Kidney (tissue), 14 donors: ENCODE data around the gene LDLRAD3. TPM values are rescaled to one million over a fixed set of nuclear protein-coding genes. Genes with fewer than 3 reads are reported as not detected.

ENCODE experiments used
- DNase-seq, 5 donors: peaks; one replicate each; pipeline ENCODE4 v3.0.0-alpha.2; 2013 to 2020
- FAIRE-seq: peaks from 2 replicates; lab custom pipeline; 2012; peaks lifted over from hg19 to GRCh38; lab: Jason Lieb, UNC
- H3K27ac ChIP-seq, 2 donors: one replicate each; pipeline ENCODE4 v1.7.0; 2013; ENCODE audit warnings: low read depth in 2 of 2, low read length in 2 of 2, inconsistent platforms in 1 of 2
- H3K27me3 ChIP-seq: one replicate; pipeline ENCODE4 v1.7.1; 2013; ENCODE audit warnings: low read length, inconsistent platforms; ENCODE audit not compliant: control insufficient read depth, insufficient read depth
- H3K36me3 ChIP-seq, 3 donors: one replicate each; pipeline versions ENCODE4 v1.7.0 to v1.7.1; 2013; ENCODE audit warnings: low read length in 3 of 3, control low read depth in 1 of 3, inconsistent platforms in 1 of 3; ENCODE audit not compliant: insufficient read depth in 3 of 3, control insufficient read depth in 2 of 3
- H3K4me1 ChIP-seq, 3 donors: one replicate each; pipeline versions ENCODE4 v1.7.0 to v1.7.1; 2013; ENCODE audit warnings: low read length in 3 of 3, inconsistent platforms in 1 of 3, low read depth in 1 of 3; ENCODE audit not compliant: control insufficient read depth in 2 of 3, insufficient read depth in 2 of 3
- H3K4me3 ChIP-seq, 3 donors: one replicate each; pipeline versions ENCODE4 v1.7.0 to v1.8.1; 2013; ENCODE audit warnings: low read length in 3 of 3, control low read depth in 1 of 3, inconsistent platforms in 1 of 3
- H3K9ac ChIP-seq, 3 donors: one replicate each; pipeline versions ENCODE4 v1.7.0 to v1.7.1; 2013; ENCODE audit warnings: low read length in 3 of 3, control low read depth in 1 of 3, inconsistent platforms in 1 of 3
- H3K9me3 ChIP-seq, 3 donors: one replicate each; pipeline versions ENCODE4 v1.7.0 to v1.7.1; 2013; ENCODE audit warnings: low read length in 3 of 3, control low read depth in 1 of 3, inconsistent platforms in 1 of 3; ENCODE audit not compliant: control insufficient read depth in 2 of 3, insufficient read depth in 1 of 3
- intact Hi-C: fragments of 100-400 bp; cut with DNase I; formaldehyde crosslinking; loops from one replicate; pipeline ENCODE4 v1.11.1; 2022
- polyA plus RNA-seq: library from polyadenylated mRNA; stranded (reverse); fragments of 350-450 nt; fragmentation: Illumina TruSeq; extraction: RNeasy Lipid Tissue Mini Kit (QIAGEN cat#74804); gene quantifications from one replicate; pipeline ENCODE4 v1.2.3, GENCODE V29; 2014; ENCODE audit warnings: low read depth, low replicate concordance; ENCODE audit not compliant: insufficient read depth
- total RNA-seq: library from RNA; stranded (reverse); fragmentation: NEBNext Ultra II Directional; extraction: Animal tissue kit (Norgen Biotek cat#: 25700); gene quantifications from one replicate; pipeline ENCODE4 v1.2.1, GENCODE V29; 2021
- TF ChIP-seq, protein P1 (sequence below): IDR thresholded peaks from 3 replicates; pipeline ENCODE4 v1.5.1; 2012; ENCODE audit warnings: mild to moderate bottlenecking, moderate library complexity, borderline replicate concordance; ENCODE audit not compliant: insufficient read depth; ENCODE audit errors: extremely low read depth
- donor health status: control.
- donor health status: control.
- donor health status: control.
- donor health status: control.
- donor health status: control.
- donor health status: DM: yes; HTN: yes; CAD: no.
- donor health status: Normal renal cell carcinoma (clear cell type).

LDLRAD3 gene
- total and polyA plus RNA-seq, 2 donors from 2014 or later = 1.2 to 14.2 TPM

- FAIRE-seq (no peak), DNase-seq (no peak)
- TF ChIP-seq, protein P1, sequence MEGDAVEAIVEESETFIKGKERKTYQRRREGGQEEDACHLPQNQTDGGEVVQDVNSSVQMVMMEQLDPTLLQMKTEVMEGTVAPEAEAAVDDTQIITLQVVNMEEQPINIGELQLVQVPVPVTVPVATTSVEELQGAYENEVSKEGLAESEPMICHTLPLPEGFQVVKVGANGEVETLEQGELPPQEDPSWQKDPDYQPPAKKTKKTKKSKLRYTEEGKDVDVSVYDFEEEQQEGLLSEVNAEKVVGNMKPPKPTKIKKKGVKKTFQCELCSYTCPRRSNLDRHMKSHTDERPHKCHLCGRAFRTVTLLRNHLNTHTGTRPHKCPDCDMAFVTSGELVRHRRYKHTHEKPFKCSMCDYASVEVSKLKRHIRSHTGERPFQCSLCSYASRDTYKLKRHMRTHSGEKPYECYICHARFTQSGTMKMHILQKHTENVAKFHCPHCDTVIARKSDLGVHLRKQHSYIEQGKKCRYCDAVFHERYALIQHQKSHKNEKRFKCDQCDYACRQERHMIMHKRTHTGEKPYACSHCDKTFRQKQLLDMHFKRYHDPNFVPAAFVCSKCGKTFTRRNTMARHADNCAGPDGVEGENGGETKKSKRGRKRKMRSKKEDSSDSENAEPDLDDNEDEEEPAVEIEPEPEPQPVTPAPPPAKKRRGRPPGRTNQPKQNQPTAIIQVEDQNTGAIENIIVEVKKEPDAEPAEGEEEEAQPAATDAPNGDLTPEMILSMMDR = no peak
- Histone ChIP-seq H3K9ac (no peak overlapping the region), H3K4me1 (no peaks in the 10 kb centered on the region), H3K36me3 (no peaks in the 10 kb centered on the region), H3K27me3 (no peaks in the 10 kb centered on the region), H3K9me3 (no peaks in the 10 kb centered on the region), H3K27ac (no peak overlapping the region), H3K4me3 (no peak overlapping the region)
- intact Hi-C loops = no loop called here
Measured at GRCh38 chr11:35928688-35929395, 15.0 kb upstream of the LDLRAD3 start.

DNA sequence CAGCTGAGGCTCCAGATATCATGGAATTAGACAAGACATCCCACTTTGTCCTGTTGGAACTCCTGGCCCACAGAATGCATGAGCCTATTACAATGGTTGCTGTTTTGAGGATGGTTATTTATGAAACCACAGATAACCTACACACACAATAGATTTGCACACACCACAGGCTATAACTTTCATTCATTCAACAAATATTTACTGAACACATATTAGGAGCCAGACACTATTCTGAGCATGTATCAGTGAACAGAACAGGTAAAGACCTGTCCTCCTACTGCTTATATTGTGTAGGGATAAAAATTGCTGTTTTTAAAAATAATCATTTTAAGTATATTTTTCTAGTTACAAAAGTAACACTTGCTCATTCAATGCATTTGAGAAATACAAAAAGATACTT lies 13.4 kb upstream of the LDLRAD3 start:
- TF ChIP-seq, protein P1 = no peak
- Histone ChIP-seq H3K27me3 (no peaks in the 10 kb centered on the region), H3K36me3 (no peaks in the 10 kb centered on the region), H3K27ac (no peak overlapping the region), H3K4me3 (no peak overlapping the region), H3K4me1 (no peaks in the 10 kb centered on the region), H3K9me3 (no peaks in the 10 kb centered on the region), H3K9ac (no peak overlapping the region)
- no peak for DNase-seq
- FAIRE-seq = no peak
- intact Hi-C loops = no loop called here

- Histone ChIP-seq H3K36me3 (no peaks in the 10 kb centered on the region), H3K27me3 (no peaks in the 10 kb centered on the region), H3K9me3 (no peaks in the 10 kb centered on the region), H3K4me1 (no peaks in the 10 kb centered on the region), H3K9ac (no peak overlapping the region), H3K27ac (no peak overlapping the region), H3K4me3 (no peak overlapping the region)
- TF ChIP-seq, protein P1 = no peak
- FAIRE-seq (no peak), DNase-seq (no peak)
- intact Hi-C loops = no loop called here
Measured at GRCh38 chr11:35932121-35932520, 11.7 kb upstream of the LDLRAD3 start.
